Stromal cell of bone marrow (primary cell): ENCODE results near the gene SLC12A4.
A peak's percentile ranks its signal among the peaks of the same experiment; 100 is the strongest.
"Not testable (repeated sequence)": the region's sequence is repeated elsewhere in the genome, so short reads cannot be mapped to it uniquely, and the experiment has no call there.

Source experiments
- DNase-seq: peaks from one replicate; pipeline ENCODE4 v3.0.0-alpha.2; 2012; ENCODE audit warnings: low read depth

Gene SLC12A4

GRCh38 chr16:67941469-67942199, 26.8 kb downstream of the SLC12A4 start:
- no peak for DNase-seq

DNA sequence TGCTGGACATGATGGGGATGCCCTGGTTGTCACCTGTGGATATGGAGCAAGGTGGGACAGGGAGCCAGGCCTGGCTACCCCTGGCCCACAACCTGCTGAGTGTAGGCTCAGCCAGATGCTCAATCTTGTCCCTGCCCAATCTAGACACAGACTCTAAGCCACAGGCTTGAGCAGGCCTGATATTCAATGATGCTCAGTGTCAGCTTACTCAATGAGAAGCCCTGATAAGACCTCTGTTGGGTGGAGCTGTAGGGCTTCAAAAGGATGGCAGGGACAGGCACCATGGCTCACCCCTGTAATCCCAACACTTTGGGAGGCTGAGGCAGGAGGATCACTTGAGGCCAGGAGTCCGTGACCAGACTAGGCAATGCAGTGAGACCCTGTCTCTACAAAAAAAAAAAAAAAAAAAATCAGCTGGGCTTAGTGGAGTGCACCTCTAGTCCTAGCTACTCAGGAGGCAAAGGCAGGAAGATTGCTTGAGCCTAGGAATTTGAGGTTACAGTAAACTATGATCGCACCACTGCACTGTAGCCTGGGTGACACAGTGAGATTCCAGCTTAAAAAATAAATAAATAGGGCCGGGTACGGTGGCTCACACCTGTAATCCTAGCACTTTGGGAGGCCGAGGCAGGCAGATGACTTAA, 27.9 kb downstream of the SLC12A4 start:
- no peak for DNase-seq

GRCh38 chr16:67939507-67940445, 28.7 kb downstream of the SLC12A4 start:
- no peak for DNase-seq

DNA sequence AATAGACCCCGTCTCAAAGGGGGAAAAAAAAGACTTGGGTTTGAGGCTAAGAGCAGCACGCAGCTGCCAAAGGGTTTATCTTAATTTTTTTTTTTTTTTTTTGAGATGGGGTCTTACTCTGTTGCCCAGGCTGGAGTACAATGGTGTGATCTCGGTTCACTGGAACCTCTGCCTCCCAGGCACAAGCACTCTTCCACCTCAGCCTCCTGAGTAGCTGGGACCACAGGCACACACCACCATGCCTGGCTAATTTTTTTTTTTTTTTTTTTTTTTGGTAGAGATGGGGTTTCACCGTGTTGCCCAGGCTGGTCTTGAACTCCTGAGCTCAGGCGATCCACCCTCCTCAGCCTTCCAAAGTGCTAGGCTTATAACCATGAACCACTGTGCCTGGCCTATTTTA, 30.7 kb downstream of the SLC12A4 start:
- DNase-seq: not testable (repeated sequence)

DNA sequence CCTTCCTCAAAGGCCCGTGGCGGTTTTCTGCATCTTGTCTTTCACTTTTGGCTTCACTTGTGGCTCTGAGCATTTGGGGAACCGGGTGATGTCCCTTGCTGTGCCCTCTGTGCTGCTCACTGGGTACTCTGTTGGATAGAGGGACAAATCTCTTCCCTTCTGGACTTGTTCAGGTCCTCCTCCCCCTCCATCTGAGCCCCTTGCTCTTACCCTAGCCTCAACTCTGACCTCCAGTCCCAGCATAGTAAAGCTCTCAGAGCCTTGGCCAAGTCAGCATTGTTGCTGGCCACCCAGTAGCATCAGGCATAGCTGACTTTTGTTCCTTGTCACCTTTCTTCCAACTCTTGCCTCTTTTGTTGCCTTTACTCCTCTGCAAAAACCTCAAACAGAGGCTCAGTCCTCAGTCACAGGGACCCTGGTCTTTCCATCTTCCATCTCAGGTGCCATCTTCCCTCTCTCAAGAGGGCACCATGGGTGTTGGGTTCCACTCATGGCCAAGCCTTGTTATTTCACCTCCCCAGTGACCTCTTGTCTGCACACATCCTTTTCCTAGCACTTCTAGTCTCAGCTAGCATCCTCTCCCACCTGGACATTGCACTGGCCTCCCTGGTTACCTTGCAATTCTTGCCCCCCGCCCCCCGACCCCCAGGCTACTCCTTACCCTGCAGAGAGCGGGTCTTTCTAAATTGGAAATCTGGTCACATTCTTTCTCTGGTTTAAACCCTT, 31.4 kb downstream of the SLC12A4 start:
- no peak for DNase-seq

DNA sequence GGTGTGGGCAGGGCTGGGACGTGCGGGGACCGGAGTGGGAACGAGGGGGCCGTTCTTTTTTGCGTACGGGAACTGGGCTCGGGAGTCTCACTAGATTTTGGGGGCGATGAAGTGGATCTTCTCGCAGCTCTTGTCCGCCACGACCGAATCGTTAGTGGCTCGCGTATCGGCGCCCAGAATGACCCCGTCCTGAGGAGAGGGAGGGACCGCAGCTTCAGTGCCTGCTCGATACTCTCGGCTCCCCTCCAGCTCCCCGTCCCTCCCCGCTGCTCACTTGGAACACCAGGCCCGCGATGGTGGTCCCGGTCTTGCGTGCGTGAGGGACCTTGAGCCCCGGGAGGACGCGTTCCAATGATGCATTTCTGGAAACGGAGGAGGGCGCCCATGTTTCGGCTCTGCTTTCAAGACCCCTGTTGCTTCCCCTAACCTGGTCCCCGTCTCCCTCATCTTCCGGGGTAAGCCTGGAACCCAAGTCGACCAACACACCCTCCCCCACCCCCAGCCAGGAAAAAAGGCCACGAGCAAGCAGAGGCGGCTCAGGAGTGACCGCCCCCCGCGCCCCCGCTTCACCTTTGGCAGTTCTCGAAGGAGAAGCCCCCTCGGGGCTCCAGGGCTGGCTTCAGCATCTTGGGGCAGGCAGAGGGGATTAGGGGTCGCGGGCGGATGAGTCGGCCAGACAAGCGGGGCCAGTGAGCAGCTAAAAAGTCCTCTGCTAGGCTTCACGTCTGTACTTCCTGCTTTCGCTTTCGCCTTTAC, 32.1 kb downstream of the SLC12A4 start, which contains the start of gene PSMB10:
TSS of gene PSMB10 (minus strand) at position 727 of the 756 bp plus-strand sequence. CDS start at position 626, 101 bp downstream.
- no peak for DNase-seq

DNA sequence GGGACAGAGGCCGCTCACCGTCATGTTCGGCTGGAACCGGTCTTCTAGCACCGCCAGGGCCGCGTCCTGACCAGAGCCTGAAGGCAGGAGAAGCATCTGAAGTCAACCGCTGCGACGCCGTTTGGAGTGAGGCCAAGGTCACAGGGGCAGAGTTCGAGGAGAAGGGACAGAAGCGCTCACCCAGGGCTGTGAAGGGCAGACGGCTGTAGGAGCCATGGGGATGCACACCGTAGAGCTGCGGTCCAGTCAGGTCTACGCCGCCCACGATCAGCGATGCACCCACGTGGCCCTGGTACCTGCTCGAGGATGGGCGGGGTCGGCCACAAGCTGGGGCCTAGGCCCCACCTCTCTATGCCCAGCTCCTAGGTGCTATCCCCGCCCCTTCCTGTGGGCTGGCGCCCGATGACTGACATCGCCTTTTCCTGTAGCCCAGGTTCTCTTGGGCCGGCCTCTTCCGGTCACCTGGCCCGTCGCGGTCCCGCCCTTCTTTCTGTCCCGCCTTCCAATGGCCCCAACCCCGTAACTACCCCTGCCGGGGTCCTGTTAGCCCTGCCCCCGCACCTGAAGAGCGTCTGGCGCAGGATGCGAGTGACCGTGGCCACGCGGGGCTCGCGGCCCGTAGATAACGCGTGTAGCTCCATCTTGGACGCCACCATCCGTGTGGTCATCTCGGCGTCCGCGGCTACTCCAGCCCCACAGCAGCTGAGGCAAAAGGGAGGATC, 32.9 kb downstream of the SLC12A4 start:
- DNase-seq: peak; percentile 87

DNA sequence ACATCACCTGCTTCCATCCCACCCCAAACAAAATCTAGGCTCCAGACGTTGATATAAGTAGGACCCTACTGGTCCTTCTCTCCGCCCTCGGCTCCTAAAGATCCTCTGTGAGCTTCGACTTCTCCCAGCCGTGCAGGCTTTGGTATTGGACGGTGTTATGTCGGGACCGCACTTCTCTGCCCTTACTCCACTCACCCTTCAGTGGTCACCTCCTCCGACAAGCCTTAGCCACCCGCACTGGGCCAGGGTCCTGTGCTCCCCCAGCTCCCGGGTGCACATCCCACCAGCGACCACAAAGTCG, 33.4 kb downstream of the SLC12A4 start:
- DNase-seq: no peak

DNA sequence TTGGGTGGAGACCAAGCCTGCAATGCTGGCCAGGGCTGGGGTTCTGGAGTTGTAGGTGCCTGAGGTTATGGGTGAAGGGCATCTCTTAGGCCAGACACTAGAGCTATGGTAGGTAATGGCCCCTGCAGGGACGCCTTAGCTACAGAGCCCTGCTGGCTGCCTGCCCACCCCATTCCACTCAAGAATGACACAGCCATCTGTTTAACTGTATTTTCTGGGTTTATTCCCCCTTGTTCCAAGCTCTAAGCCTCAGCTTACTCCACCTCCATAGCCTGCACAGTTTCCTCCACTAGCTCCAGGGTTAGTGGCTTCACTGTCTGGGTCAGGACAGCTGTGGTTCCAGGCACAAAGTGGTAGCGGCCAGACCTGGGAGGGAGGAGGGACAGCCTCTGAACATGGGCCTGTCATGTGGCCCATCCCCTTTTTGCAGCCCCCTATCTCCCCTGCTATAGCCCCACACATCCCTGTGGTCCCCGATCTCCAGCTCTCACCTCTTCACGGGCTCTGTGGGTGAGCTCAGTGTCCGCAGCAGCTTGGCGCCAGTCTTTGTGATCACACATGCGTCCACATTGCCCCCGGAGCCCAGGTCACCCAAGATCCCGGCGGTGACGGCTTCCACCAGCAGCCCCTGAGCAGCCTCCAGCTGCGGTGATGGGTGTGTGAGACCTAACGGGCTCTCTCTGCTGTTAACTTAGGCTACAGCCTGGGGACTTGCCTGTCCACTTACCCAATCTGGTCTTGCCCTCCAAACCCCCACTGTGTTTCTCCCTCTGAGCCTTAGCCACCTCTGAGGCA, 33.9 kb downstream of the SLC12A4 start:
- DNase-seq: no peak

DNA sequence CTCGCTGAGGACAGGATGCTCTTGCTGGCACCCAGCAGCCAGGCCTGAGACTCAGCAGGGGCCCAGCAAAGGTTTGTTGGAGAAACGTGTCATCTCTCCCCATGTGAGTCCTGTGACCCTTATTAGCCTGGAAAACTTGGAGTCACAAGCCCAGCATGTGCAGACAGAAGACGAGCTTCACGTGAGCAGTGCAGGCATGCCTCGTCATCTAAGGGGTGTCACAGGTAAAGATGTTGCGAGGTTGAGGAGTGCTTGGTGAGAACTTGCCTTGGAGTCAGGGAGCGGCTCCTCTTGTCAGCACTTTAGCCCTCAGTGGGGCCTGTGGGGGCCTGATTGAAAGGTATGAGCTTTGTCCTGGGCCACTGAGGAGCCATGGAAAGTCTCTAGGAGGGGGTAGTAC, 34.6 kb downstream of the SLC12A4 start:
- DNase-seq: no peak

- DNase-seq: no peak
Measured at GRCh38 chr16:67932462-67932840, 36.0 kb downstream of the SLC12A4 start.

- no peak for DNase-seq
Measured at GRCh38 chr16:67931712-67932461, 36.5 kb downstream of the SLC12A4 start, which contains the start of gene CTRL. Gene CTRL, minus strand, starts transcription at chr16:67931862. Its CDS starts 10 bp downstream, at chr16:67931852.

DNA sequence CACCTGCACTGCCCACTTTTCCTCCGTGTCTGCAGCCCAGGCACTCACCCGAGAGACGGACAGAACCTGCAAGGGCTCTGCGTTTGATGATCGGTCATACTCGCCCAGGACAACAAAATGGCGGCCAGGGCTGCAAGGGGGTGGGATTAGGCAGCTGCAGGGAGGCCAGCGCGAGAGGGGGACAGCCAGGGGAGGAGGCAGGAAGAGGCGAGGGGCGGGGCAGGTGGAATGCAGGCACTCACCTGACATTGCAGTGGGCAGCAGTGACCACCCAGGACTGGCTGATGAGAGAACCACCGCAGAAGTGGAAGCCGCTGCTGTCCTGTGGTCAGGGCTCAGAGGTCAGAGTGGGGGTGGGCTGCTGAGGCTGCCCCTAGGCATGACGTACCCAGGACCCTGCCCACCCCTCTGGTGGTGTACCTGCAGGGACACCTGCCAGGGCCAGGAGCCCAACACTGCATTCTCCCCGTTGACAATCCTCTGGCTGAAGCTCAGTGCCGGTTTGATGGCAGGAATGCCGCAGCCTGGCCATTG, 37.7 kb downstream of the SLC12A4 start:
- no peak for DNase-seq

DNA sequence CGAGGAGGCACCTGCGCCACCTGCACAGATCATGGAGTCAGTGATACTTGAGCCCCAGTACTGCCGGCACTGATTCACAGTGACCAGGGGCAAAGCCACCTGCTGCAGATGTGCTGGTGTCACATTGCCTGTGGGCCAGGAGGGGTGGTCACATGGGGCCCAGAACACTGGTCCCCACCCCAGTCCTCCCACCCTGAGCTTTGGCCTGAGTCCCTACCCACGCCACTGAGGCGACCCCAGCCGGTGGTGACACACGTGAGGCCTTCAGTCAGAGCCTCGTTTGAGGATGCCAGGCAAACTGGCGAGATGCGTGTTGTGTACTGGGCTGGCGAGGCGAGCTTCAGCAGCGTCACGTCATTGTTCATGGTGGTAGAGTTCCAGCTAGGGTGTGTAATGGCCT, 38.2 kb downstream of the SLC12A4 start:
- DNase-seq: no peak

- DNase-seq: no peak
Measured at GRCh38 chr16:67928561-67929364, 39.7 kb downstream of the SLC12A4 start.

GRCh38 chr16:67928147-67928546, 40.3 kb downstream of the SLC12A4 start:
- no peak for DNase-seq

- no peak for DNase-seq
Measured at GRCh38 chr16:67927131-67927941, 41.1 kb downstream of the SLC12A4 start.
